PC-3 (cell line): ENCODE results near the gene NACC1. TPM values are rescaled to one million over a fixed set of nuclear protein-coding genes. Genes with fewer than 3 reads are reported as not detected.

Experiments
- ATAC-seq: fragments of 200-7000 bp; cut with Tn5 transposase; 2 replicates; pipeline ENCODE4 v1.9.1; 2020; ENCODE audit warnings: mild to moderate bottlenecking, moderate library complexity
- BruUV-seq: library from RNA; stranded (reverse); fragments of 400-500 nt; replicated peaks from 2 replicates; lab custom pipeline; 2021; lab: Mats Ljungman, UMichigan
- CTCF ChIA-PET: fragments of 300-600 bp; sonication (Branson Sonifier 250); formaldehyde crosslinking; loops from one replicate; lab custom pipeline; 2022; ENCODE audit warnings: antibody characterized with exemption; lab: Charles Lee
- POLR2A ChIA-PET: fragments of 300-600 bp; sonication (Branson Sonifier 250); formaldehyde crosslinking; loops from one replicate; lab custom pipeline; 2022; ENCODE audit warnings: antibody characterized with exemption; ENCODE audit not compliant: unreplicated experiment; lab: Charles Lee
- DNase-seq: peaks from one replicate; pipeline ENCODE4 v3.0.0-alpha.2; 2015
- H2AFZ ChIP-seq: fragments of 300-600 bp; sonication (generic); 2 replicates; pipeline ENCODE4 v1.6.0; 2016; ENCODE audit warnings: antibody characterized with exemption, low read length
- H3F3A ChIP-seq: fragments of 300-600 bp; sonication (generic); one replicate; pipeline ENCODE4 v1.6.0; 2017; ENCODE audit warnings: antibody characterized with exemption, low read length, control low read depth, mild to moderate bottlenecking; ENCODE audit not compliant: unreplicated experiment
- H3K27ac ChIP-seq: fragments of 300-600 bp; sonication (generic); 2 replicates; pipeline ENCODE4 v1.5.1; 2016; ENCODE audit warnings: mild to moderate bottlenecking, low read length
- H3K27me3 ChIP-seq: fragments of 300-600 bp; sonication (generic); 2 replicates; pipeline ENCODE4 v1.6.1; 2016; ENCODE audit warnings: low read length, mixed read lengths
- H3K36me3 ChIP-seq: fragments of 300-600 bp; sonication (generic); 2 replicates; pipeline ENCODE4 v1.6.1; 2016; ENCODE audit warnings: low read depth, mixed run types, low read length, mixed read lengths
- H3K4me1 ChIP-seq: fragments of 300-600 bp; sonication (generic); 2 replicates; pipeline ENCODE4 v1.5.1; 2016; ENCODE audit warnings: low read length; ENCODE audit not compliant: insufficient read depth
- H3K4me2 ChIP-seq: fragments of 300-600 bp; sonication (generic); 2 replicates; pipeline ENCODE4 v1.6.0; 2016; ENCODE audit warnings: low read length
- H3K4me3 ChIP-seq: fragments of 300-600 bp; sonication (generic); 2 replicates; pipeline ENCODE4 v1.5.1; 2016; ENCODE audit warnings: mild to moderate bottlenecking, low read length, mixed read lengths
- H3K79me2 ChIP-seq: fragments of 300-600 bp; sonication (generic); 2 replicates; pipeline ENCODE4 v1.6.1; 2017; ENCODE audit warnings: low read length, mixed read lengths
- H3K9ac ChIP-seq: fragments of 300-600 bp; sonication (generic); 2 replicates; pipeline ENCODE4 v1.6.0; 2016; ENCODE audit warnings: mild to moderate bottlenecking, low read length
- H3K9me2 ChIP-seq: fragments of 300-600 bp; sonication (generic); replicated peaks from 2 replicates; pipeline ENCODE4 v1.6.1; 2016; ENCODE audit warnings: mixed run types, low read length, mixed read lengths
- H3K9me3 ChIP-seq: fragments of 300-600 bp; sonication (generic); 2 replicates; pipeline ENCODE4 v1.6.1; 2016; ENCODE audit warnings: low read length, mixed read lengths
- H4K20me1 ChIP-seq: fragments of 300-600 bp; sonication (generic); 2 replicates; pipeline ENCODE4 v1.6.1; 2016; ENCODE audit warnings: low read length, mixed read lengths
- EZH2 ChIP-seq: fragments of 300-600 bp; sonication (generic); IDR thresholded peaks from one replicate; pipeline ENCODE4 v1.6.1; 2017; ENCODE audit warnings: antibody characterized with exemption, mild to moderate bottlenecking, low read length; ENCODE audit not compliant: unreplicated experiment
- EZH2phosphoT487 ChIP-seq: fragments of 300-600 bp; sonication (generic); IDR thresholded peaks from 2 replicates; pipeline ENCODE4 v1.6.1; 2018; ENCODE audit warnings: mild to moderate bottlenecking, antibody characterized with exemption, low read length, borderline replicate concordance
- intact Hi-C: fragments of 100-400 bp; cut with micrococcal nuclease; formaldehyde crosslinking; loops from 2 replicates; pipeline ENCODE4 v1.9.0; 2023
- total RNA-seq: library from RNA; depleted of rRNA; stranded (reverse); fragments of >200 nt; gene quantifications from 2 replicates; pipeline ENCODE4 v1.2.3, GENCODE V29; 2014; rRNA removed
- TF ChIP-seq, protein P1 (sequence below): fragments of 300-600 bp; sonication (generic); conservative IDR thresholded peaks from 2 replicates; pipeline ENCODE4 v1.5.1; 2017; ENCODE audit warnings: antibody characterized with exemption, low read depth, mild to moderate bottlenecking, low read length

The NACC1 gene
- total RNA-seq, 1 experiment from 2014 or later, result 266 TPM

DNA sequence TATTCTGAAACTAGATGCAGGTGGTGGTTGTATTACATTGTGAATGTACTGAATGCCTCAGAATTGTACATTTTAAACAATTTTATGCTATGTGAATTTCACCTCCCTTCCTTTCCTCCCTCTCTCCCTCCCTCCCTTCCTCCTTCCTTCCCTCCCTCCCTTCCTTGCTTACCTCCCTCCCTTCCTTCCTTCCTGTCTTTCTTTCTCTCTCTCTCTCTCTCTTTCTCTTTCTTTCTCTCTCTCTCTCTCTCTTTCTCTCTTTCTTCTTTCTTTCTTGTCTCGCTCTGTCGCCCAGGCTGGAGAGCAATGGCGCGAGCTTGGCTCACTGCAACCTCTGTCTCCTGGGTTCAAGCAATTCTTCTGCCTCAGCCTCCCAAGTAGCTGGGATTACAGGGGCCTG, 69.4 kb downstream of the NACC1 start:
- no peak overlapping the region for H3K9ac ChIP-seq
- H3K27me3 ChIP-seq, result no peaks in the 10 kb centered on the region
- no TSS peak for BruUV-seq
- no peak overlapping the region for H3K4me3 ChIP-seq
- no peak for TF ChIP-seq EZH2phosphoT487
- TF ChIP-seq, protein P1, sequence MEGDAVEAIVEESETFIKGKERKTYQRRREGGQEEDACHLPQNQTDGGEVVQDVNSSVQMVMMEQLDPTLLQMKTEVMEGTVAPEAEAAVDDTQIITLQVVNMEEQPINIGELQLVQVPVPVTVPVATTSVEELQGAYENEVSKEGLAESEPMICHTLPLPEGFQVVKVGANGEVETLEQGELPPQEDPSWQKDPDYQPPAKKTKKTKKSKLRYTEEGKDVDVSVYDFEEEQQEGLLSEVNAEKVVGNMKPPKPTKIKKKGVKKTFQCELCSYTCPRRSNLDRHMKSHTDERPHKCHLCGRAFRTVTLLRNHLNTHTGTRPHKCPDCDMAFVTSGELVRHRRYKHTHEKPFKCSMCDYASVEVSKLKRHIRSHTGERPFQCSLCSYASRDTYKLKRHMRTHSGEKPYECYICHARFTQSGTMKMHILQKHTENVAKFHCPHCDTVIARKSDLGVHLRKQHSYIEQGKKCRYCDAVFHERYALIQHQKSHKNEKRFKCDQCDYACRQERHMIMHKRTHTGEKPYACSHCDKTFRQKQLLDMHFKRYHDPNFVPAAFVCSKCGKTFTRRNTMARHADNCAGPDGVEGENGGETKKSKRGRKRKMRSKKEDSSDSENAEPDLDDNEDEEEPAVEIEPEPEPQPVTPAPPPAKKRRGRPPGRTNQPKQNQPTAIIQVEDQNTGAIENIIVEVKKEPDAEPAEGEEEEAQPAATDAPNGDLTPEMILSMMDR, result no peak
- TF ChIP-seq EZH2, result no peak
- DNase-seq (no peak), ATAC-seq (no peak)
- H3K79me2 ChIP-seq, result no peaks in the 10 kb centered on the region
- H3K36me3 ChIP-seq, result no peaks in the 10 kb centered on the region
- ChIA-PET CTCF (no interaction called here), POLR2A (interaction anchor here (0.6 kb wide), 1 partner anchor 12 kb away, joined by 3 read pairs; no protein-coding TSS in a partner anchor)
- H3F3A ChIP-seq, result no peaks in the 10 kb centered on the region
- no peak overlapping the region for H3K4me2 ChIP-seq
- H4K20me1 ChIP-seq, result no peaks in the 10 kb centered on the region
- H3K4me1 ChIP-seq, result no peaks in the 10 kb centered on the region
- intact Hi-C loops, result no loop called here
- no peak overlapping the region for H3K27ac ChIP-seq
- H2AFZ ChIP-seq, result no peak overlapping the region
- no peaks in the 10 kb centered on the region for H3K9me3 ChIP-seq
- no peaks in the 10 kb centered on the region for H3K9me2 ChIP-seq

DNA sequence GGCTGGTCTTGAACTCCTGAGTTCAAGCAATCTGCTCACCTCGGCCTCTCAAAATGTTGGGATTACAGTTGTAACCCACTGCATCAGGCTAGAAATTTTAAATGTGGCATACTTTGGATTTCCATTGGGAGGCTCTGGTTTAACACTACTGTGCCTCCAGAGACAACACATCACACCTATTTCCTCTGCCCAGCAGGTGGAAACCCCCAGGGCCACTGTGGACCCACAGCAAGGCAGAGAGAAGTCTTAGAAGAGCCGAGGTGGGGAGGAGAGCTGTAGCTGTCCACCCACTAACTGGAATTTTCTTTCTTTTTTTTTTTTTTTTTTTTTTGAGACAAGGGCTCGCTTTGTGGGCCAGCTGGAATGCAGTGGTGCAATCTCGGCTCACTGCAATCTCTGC, 71.5 kb downstream of the NACC1 start:
- no TSS peak for BruUV-seq
- no peak for TF ChIP-seq EZH2
- TF ChIP-seq EZH2phosphoT487, result no peak
- TF ChIP-seq, protein P1, result no peak
- DNase-seq (no peak), ATAC-seq (no peak)
- Histone ChIP-seq H3K27me3 (no peaks in the 10 kb centered on the region), H3K36me3 (no peaks in the 10 kb centered on the region), H2AFZ (no peak overlapping the region), H3K79me2 (no peaks in the 10 kb centered on the region), H3K9me3 (no peaks in the 10 kb centered on the region), H3F3A (no peaks in the 10 kb centered on the region), H3K9me2 (no peaks in the 10 kb centered on the region), H4K20me1 (no peaks in the 10 kb centered on the region), H3K9ac (no peak overlapping the region), H3K4me3 (no peak overlapping the region), H3K4me2 (no peak overlapping the region), H3K27ac (no peak overlapping the region), H3K4me1 (no peaks in the 10 kb centered on the region)
- CTCF ChIA-PET, result interaction anchor here (0.6 to 0.7 kb wide), 2 partner anchors 73 to 233 kb away, joined by 6 to 7 read pairs; no protein-coding TSS in a partner anchor
- POLR2A ChIA-PET, result no interaction called here
- intact Hi-C loops, result no loop called here

Other genes with a start within 250 kb of the NACC1 start
- 47.1 and 48.0 TPM in 2 replicates for gene DNASE2, start 236.8 kb upstream of the NACC1 start, total RNA-seq
- not detected in 2 replicates for gene KLF1, start 231.1 kb upstream of the NACC1 start, total RNA-seq
- gene GCDH, start 227.1 kb upstream of the NACC1 start, total RNA-seq, result 37.4 and 38.6 TPM in 2 replicates
- gene SYCE2, start 199.0 kb upstream of the NACC1 start, total RNA-seq, result 0.40 and 0.95 TPM in 2 replicates
- 194 and 339 TPM in 2 replicates for gene FARSA, start 184.6 kb upstream of the NACC1 start, total RNA-seq
- gene CALR, start 179.7 kb upstream of the NACC1 start, total RNA-seq, result 2,022 and 2,043 TPM in 2 replicates
- 389 and 418 TPM in 2 replicates for gene RAD23A, start 172.4 kb upstream of the NACC1 start, total RNA-seq
- gene GADD45GIP1, start 161.0 kb upstream of the NACC1 start, total RNA-seq, result 219 and 352 TPM in 2 replicates
- gene DAND5, start 148.7 kb upstream of the NACC1 start, total RNA-seq, result 0.55 and 1.1 TPM in 2 replicates
- 43.3 and 75.8 TPM in 2 replicates for gene NFIX, start 122.8 kb upstream of the NACC1 start, total RNA-seq
- gene LYL1, start 15.4 kb upstream of the NACC1 start, total RNA-seq, result 3.3 and 12.0 TPM in 2 replicates
- 91.8 and 117 TPM in 2 replicates for gene TRMT1, start 1.5 kb upstream of the NACC1 start, total RNA-seq
- gene STX10, start 32.1 kb downstream of the NACC1 start, total RNA-seq, result 179 and 243 TPM in 2 replicates
- gene IER2, start 32.1 kb downstream of the NACC1 start, total RNA-seq, result 155 and 191 TPM in 2 replicates